RWPE1 (cell line): ENCODE measurements around the gene GNAQ.

Source experiments
- CTCF ChIA-PET: fragments of 350-600 bp; sonication (Branson Sonifier 250); formaldehyde crosslinking; extraction: SDS; loops from one replicate; lab custom pipeline; 2021; lab: Yijun Ruan, JAX
- POLR2A ChIA-PET: fragments of 400-600 bp; formaldehyde crosslinking; extraction: SDS; loops from one replicate; lab custom pipeline; 2020; ENCODE audit warnings: antibody characterized with exemption; ENCODE audit not compliant: low non-redundant PET; lab: Yijun Ruan, JAX
- DNase-seq: peaks from one replicate; pipeline ENCODE4 v3.0.0; 2012; ENCODE audit warnings: low spot score
- H3K27ac ChIP-seq: fragments of 450-650 bp; 2 replicates; pipeline ENCODE4 v1.5.1; 2017
- TF ChIP-seq, protein P1 (sequence below): fragments of 450-650 bp; conservative IDR thresholded peaks from 2 replicates; pipeline ENCODE4 v1.5.1; 2017; ENCODE audit warnings: low read depth, mild to moderate bottlenecking

The GNAQ gene

GRCh38 chr9:77943057-77943456 lies 88.6 kb downstream of the GNAQ start:
- TF ChIP-seq, protein P1, sequence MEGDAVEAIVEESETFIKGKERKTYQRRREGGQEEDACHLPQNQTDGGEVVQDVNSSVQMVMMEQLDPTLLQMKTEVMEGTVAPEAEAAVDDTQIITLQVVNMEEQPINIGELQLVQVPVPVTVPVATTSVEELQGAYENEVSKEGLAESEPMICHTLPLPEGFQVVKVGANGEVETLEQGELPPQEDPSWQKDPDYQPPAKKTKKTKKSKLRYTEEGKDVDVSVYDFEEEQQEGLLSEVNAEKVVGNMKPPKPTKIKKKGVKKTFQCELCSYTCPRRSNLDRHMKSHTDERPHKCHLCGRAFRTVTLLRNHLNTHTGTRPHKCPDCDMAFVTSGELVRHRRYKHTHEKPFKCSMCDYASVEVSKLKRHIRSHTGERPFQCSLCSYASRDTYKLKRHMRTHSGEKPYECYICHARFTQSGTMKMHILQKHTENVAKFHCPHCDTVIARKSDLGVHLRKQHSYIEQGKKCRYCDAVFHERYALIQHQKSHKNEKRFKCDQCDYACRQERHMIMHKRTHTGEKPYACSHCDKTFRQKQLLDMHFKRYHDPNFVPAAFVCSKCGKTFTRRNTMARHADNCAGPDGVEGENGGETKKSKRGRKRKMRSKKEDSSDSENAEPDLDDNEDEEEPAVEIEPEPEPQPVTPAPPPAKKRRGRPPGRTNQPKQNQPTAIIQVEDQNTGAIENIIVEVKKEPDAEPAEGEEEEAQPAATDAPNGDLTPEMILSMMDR, result no peak
- ChIA-PET POLR2A (interaction anchor here (0.6 kb wide), 1 partner anchor 59 kb away, joined by 4 read pairs; no protein-coding TSS in a partner anchor), CTCF (interaction anchor here (0.6 kb wide), 1 partner anchor 933 kb away, joined by 3 read pairs; no protein-coding TSS in a partner anchor)
- H3K27ac ChIP-seq, result no peak overlapping the region
- DNase-seq, result no peak

DNA sequence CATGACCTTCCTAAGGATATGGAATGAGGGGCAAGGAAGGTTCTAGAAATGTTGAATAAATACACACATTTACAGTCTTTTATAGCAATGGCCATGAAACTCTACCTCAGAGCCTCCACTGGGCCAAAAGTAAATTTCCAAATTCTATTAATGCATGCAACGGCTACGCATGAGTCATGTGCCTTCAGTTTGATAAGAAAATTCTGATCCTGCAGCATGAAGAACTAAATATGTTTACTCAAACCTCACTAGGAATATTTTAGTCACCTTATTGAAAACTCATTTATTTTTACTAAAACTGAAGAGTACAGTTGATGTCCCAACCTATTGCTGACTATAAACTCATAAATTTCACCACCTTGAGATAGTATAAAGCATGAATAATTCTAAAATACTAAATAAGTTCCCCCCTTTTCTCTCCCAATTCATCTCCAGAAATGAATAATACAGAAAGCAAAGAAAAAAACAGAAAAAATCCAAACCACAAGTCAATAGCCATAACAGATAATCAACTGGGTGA lies 92.4 kb downstream of the GNAQ start:
- ChIA-PET POLR2A (no interaction called here), CTCF (interaction anchor here (0.5 kb wide), 1 partner anchor 58 kb away, joined by 3 read pairs; no protein-coding TSS in a partner anchor)
- H3K27ac ChIP-seq, result no peak overlapping the region
- TF ChIP-seq, protein P1, result no peak
- no peak for DNase-seq

- POLR2A ChIA-PET, result no interaction called here
- CTCF ChIA-PET, result interaction anchor here (1.4 kb wide), 1 partner anchor 12 kb away, joined by 3 read pairs; no protein-coding TSS in a partner anchor
- DNase-seq, result no peak
- TF ChIP-seq, protein P1, result no peak
- no peak overlapping the region for H3K27ac ChIP-seq
Measured at GRCh38 chr9:77938163-77938562, 93.4 kb downstream of the GNAQ start.

DNA sequence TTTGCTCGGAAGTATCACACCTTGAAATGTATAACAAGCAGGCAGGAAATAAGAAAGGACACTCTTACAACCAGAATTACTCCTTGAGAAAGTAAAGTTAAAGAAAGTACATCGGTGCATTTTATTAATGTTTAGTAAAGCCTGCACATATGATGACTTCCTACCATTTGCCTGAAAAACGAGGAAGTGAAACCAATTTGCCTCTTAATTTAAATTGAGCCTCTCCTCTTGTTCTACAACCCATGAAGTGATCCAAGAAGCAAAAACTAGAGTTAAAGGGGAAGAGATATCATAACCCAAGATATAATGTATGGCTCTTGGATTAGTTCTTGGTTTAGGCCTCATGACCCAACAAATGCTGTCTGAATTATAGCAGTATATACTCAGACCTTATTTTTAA lies 95.6 kb downstream of the GNAQ start:
- CTCF ChIA-PET, result no interaction called here
- no peak for DNase-seq
- TF ChIP-seq, protein P1, result no peak
- no peak overlapping the region for H3K27ac ChIP-seq
- POLR2A ChIA-PET, result no interaction called here

DNA sequence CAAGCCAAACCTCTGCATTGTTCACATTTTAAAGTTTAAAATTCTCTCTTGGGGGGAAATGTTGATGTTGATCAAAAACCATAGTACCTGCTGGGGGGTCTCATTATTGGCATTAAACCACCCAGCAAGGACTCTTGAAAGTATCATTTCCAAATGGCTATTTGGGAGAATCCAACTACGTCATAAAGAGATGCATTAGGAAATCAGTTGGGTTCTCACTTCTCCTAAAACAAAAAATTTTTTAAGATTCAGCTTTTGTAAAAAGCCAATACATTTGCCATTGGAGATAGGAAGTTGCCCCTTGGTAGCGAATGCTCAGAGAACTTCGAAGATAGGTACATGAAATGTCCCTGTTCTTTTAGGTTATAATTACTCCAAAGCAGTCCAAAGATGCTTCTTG lies 96.4 kb downstream of the GNAQ start:
- CTCF ChIA-PET, result no interaction called here

DNA sequence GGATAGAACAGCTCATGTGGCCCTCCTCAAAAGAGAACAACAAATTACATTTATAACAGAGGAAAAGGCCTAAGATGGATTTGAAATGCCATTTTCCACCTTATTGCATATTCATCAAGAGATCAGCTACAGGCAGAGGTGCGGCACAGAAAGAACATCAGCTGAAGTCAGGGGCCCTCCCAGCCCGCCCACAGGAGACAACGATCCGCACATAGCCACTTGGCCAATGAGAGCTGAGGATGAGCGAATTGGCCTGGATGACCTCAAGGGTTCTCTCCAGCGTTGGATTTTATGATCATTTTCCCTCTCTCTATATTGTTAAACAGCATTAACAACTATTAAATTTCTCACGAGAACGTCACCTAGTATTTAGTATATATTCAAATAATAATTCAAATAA lies 97.6 kb downstream of the GNAQ start:
- ChIA-PET POLR2A (interaction anchor here (0.6 kb wide), 1 partner anchor 355 kb away, joined by 4 read pairs; no protein-coding TSS in a partner anchor), CTCF (interaction anchor here (0.7 kb wide), 1 partner anchor 119 kb away, joined by 6 read pairs; no protein-coding TSS in a partner anchor)
- DNase-seq, result no peak
- H3K27ac ChIP-seq, result no peak overlapping the region
- TF ChIP-seq, protein P1, result no peak

More for the DNA sequence above, 96.4 kb downstream of the GNAQ start:
- TF ChIP-seq, protein P1, result no peak
- POLR2A ChIA-PET, result no interaction called here
- DNase-seq, result no peak
- no peak overlapping the region for H3K27ac ChIP-seq
